ENCODE results near the gene PDXP. TPM values are rescaled to one million over a fixed set of nuclear protein-coding genes. Genes with fewer than 3 reads are reported as not detected.

The PDXP gene
- total and polyA plus RNA-seq, 9 of the 15 experiments (the other 6 are each of a cell fraction or from before 2014, with no cell fraction given), result 7.9 to 54.2 (median 38.8) TPM

DNA sequence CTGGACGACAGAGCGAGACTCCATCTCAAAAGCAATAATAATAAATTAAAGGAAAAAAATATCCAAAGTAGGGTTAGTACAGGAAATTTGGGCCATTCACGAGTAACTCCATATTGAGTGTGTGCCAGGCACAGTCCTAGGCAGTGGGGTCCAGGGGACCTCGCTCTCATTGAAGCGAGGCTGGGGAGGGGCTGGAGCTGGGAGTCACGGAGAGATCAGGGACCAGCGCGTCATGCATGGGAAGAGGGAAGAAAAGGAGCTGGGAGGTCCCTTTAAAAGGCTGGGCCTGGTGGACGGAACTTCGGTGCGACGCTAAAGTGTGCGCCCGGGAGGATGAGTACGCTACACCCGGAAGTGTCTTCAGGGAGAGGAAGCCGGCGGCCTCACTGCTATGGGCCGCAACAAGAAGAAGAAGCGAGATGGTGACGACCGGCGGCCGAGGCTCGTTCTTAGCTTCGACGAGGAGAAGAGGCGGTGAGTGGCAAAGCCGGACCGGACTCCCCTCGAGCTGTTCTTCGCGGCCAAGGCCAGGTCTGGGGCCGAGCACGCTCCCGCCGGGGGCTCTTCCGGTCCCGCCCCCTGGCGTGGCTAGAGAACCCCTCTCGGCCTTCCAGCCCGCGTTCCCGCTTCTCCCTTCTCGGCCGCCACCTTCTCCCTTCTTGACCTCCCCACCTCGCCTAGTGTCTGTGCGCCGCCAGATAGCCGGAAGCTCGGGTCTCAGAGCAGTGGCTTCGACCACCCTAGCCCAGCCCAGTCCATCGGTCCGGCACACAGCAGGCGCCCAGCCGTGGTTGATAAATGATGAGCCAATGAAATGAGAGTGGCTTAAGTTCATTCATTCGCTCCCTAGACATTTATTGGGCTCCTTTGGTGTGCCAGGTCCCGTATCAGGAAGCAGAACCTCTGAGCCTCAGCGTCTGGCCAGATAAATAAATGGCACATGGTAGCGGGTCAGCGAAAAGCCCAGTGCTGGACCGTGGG is 27.8 kb downstream of the PDXP start, which contains the start of gene NOL12 (continued):
- 0 out of 2 replicates have a peak, but pooled peaks have one; percentile 51 for TF ChIP-seq NR2C2 (CRISPR knock-in tag; IDR thresholded peaks at IDR 0.05)
- peak; percentile 63 for TF ChIP-seq NR2C2 (tag; IDR thresholded peaks at IDR 0.05)
- peak; percentile 96 for TF ChIP-seq RBBP5 (IDR thresholded peaks at IDR 0.05; ENCODE audit: borderline replicate concordance, insufficient read depth, low read length, poor library complexity, severe bottlenecking)
- no peak for TF ChIP-seq ZNF551 (CRISPR knock-in tag; IDR thresholded peaks at IDR 0.05)
- TF ChIP-seq, protein P1, sequence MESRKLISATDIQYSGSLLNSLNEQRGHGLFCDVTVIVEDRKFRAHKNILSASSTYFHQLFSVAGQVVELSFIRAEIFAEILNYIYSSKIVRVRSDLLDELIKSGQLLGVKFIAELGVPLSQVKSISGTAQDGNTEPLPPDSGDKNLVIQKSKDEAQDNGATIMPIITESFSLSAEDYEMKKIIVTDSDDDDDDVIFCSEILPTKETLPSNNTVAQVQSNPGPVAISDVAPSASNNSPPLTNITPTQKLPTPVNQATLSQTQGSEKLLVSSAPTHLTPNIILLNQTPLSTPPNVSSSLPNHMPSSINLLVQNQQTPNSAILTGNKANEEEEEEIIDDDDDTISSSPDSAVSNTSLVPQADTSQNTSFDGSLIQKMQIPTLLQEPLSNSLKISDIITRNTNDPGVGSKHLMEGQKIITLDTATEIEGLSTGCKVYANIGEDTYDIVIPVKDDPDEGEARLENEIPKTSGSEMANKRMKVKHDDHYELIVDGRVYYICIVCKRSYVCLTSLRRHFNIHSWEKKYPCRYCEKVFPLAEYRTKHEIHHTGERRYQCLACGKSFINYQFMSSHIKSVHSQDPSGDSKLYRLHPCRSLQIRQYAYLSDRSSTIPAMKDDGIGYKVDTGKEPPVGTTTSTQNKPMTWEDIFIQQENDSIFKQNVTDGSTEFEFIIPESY (CRISPR knock-in tag; IDR thresholded peaks at IDR 0.05), result peak; percentile 43; the same call in 1 of the 2 replicates
- TF ChIP-seq CTBP1 (IDR thresholded peaks at IDR 0.05; ENCODE audit: borderline replicate concordance), result peak; percentile 55
- no peak for TF ChIP-seq ZNF217 (CRISPR knock-in tag; IDR thresholded peaks at IDR 0.05)
- TF ChIP-seq ESRRB (CRISPR knock-in tag; IDR thresholded peaks at IDR 0.05; ENCODE audit: borderline replicate concordance), result no peak
- peak in 1 of 2 experiments; percentile 73; a peak in 1 of 3 replicates for TF ChIP-seq CBX3 (IDR thresholded peaks at IDR 0.05; ENCODE audit: borderline replicate concordance in 1 of 2, low read length in 2 of 2)
- TF ChIP-seq FOXK2 (conservative IDR thresholded peaks at IDR 0.05 in 1 of 2, IDR thresholded peaks at IDR 0.05 in 1 of 2; ENCODE audit: low read depth in 2 of 2), result peak; percentile 82 to 86
- peak; percentile 66 for TF ChIP-seq CXXC5 (CRISPR knock-in tag; IDR thresholded peaks at IDR 0.05)
- no peak for TF ChIP-seq ZNF507 (tag; conservative IDR thresholded peaks at IDR 0.05)
- peak; percentile 90 for TF ChIP-seq ELF2 (CRISPR knock-in tag; IDR thresholded peaks at IDR 0.05)
- no peak for TF ChIP-seq HDAC8 (tag; IDR thresholded peaks at IDR 0.05)
- TF ChIP-seq TRIM24 (IDR thresholded peaks at IDR 0.05), result peak in 1 of 2 experiments; percentile 98; a peak in 2 of 4 replicates
- TF ChIP-seq NCOA1 (IDR thresholded peaks at IDR 0.05; ENCODE audit: low read depth), result peak; percentile 98
- no peak for TF ChIP-seq SAFB (IDR thresholded peaks at IDR 0.05; ENCODE audit: borderline replicate concordance, low read depth, low read length)
- TF ChIP-seq, protein P2, sequence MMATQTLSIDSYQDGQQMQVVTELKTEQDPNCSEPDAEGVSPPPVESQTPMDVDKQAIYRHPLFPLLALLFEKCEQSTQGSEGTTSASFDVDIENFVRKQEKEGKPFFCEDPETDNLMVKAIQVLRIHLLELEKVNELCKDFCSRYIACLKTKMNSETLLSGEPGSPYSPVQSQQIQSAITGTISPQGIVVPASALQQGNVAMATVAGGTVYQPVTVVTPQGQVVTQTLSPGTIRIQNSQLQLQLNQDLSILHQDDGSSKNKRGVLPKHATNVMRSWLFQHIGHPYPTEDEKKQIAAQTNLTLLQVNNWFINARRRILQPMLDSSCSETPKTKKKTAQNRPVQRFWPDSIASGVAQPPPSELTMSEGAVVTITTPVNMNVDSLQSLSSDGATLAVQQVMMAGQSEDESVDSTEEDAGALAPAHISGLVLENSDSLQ (IDR thresholded peaks at IDR 0.05), result peak; percentile 57
- peak; percentile 81 for TF ChIP-seq POLR2A (conservative IDR thresholded peaks at IDR 0.05)
- TF ChIP-seq, protein P3, sequence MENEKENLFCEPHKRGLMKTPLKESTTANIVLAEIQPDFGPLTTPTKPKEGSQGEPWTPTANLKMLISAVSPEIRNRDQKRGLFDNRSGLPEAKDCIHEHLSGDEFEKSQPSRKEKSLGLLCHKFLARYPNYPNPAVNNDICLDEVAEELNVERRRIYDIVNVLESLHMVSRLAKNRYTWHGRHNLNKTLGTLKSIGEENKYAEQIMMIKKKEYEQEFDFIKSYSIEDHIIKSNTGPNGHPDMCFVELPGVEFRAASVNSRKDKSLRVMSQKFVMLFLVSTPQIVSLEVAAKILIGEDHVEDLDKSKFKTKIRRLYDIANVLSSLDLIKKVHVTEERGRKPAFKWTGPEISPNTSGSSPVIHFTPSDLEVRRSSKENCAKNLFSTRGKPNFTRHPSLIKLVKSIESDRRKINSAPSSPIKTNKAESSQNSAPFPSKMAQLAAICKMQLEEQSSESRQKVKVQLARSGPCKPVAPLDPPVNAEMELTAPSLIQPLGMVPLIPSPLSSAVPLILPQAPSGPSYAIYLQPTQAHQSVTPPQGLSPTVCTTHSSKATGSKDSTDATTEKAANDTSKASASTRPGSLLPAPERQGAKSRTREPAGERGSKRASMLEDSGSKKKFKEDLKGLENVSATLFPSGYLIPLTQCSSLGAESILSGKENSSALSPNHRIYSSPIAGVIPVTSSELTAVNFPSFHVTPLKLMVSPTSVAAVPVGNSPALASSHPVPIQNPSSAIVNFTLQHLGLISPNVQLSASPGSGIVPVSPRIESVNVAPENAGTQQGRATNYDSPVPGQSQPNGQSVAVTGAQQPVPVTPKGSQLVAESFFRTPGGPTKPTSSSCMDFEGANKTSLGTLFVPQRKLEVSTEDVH (IDR thresholded peaks at IDR 0.05; ENCODE audit: low read depth, partially characterized antibody), result peak; percentile 92
- TF ChIP-seq PML (IDR thresholded peaks at IDR 0.05; ENCODE audit: low read length), result peak; percentile 8; the same call in 1 of the 2 replicates
- no peak for TF ChIP-seq HDAC3 (IDR thresholded peaks at IDR 0.05; ENCODE audit: borderline replicate concordance, partially characterized antibody)
- TF ChIP-seq BRD4 (IDR thresholded peaks at IDR 0.05), result no peak
- peak; percentile 83 for TF ChIP-seq CREM (IDR thresholded peaks at IDR 0.05; ENCODE audit: low read depth)
